HepG2 (cell line): ENCODE data around the gene KCNIP4.

Experiments used
- EP300 ChIP-seq, 3 experiments: sonication (generic) in 1 of 3; formaldehyde crosslinking in 1 of 3; IDR thresholded peaks; 2 replicates each; pipeline versions ENCODE4 v1.5.1 to v1.6.1; 2011 to 2020; ENCODE audit warnings: low read depth in 2 of 3, low read length in 2 of 3, borderline replicate concordance in 1 of 3, improper control_type of control experiment in 1 of 3, mild to moderate bottlenecking in 1 of 3, missing genetic modification reagents in 1 of 3, moderate library complexity in 1 of 3
- FOXM1 ChIP-seq: sonication (generic); formaldehyde crosslinking; IDR thresholded peaks from 2 replicates; pipeline ENCODE4 v1.5.0; 2020; ENCODE audit warnings: missing genetic modification reagents
- HMG20B ChIP-seq: conservative IDR thresholded peaks from 2 replicates; pipeline ENCODE4 v1.6.1; 2016; ENCODE audit warnings: missing genetic modification reagents, missing compliant biosample characterization
- IKZF1 ChIP-seq: fragments of 450-650 bp; IDR thresholded peaks from 2 replicates; pipeline ENCODE4 v1.7.1; 2016
- IRF1 ChIP-seq: sonication (generic); formaldehyde crosslinking; IDR thresholded peaks from 2 replicates; pipeline ENCODE4 v1.4.0; 2020; ENCODE audit warnings: low read depth, mild to moderate bottlenecking, missing genetic modification reagents
- JARID2 ChIP-seq: sonication (generic); formaldehyde crosslinking; IDR thresholded peaks from 2 replicates; pipeline ENCODE4 v1.8.1; 2023; ENCODE audit warnings: missing genetic modification reagents, inconsistent platforms; ENCODE audit not compliant: insufficient replicate concordance
- MAX ChIP-seq: IDR thresholded peaks from 2 replicates; pipeline ENCODE4 v1.6.1; 2012; ENCODE audit warnings: inconsistent platforms
- PRDM15 ChIP-seq: sonication (generic); formaldehyde crosslinking; IDR thresholded peaks from 2 replicates; pipeline ENCODE4 v1.4.0; 2020; ENCODE audit warnings: missing genetic modification reagents
- TAF1 ChIP-seq: sonication (generic); formaldehyde crosslinking; IDR thresholded peaks from 2 replicates; pipeline ENCODE4 v1.4.0; 2020; ENCODE audit warnings: missing genetic modification reagents
- TCF7L2 ChIP-seq: IDR thresholded peaks from 2 replicates; pipeline ENCODE4 v1.6.1; 2011; ENCODE audit warnings: mild to moderate bottlenecking, low read depth, low read length, moderate library complexity
- TFDP1 ChIP-seq: IDR thresholded peaks from 2 replicates; pipeline ENCODE4 v1.6.1; 2016; ENCODE audit warnings: missing compliant biosample characterization, missing genetic modification reagents, borderline replicate concordance
- ZNF629 ChIP-seq: sonication (generic); formaldehyde crosslinking; conservative IDR thresholded peaks from 2 replicates; pipeline ENCODE4 v1.5.0; 2020; ENCODE audit warnings: missing genetic modification reagents
- ZNF709 ChIP-seq: sonication (generic); formaldehyde crosslinking; IDR thresholded peaks from 2 replicates; pipeline ENCODE4 v1.5.0; 2020; ENCODE audit warnings: mild to moderate bottlenecking, missing genetic modification reagents
- ZNF850 ChIP-seq: sonication (generic); formaldehyde crosslinking; conservative IDR thresholded peaks from 2 replicates; pipeline ENCODE4 v1.9.0; 2021; ENCODE audit warnings: mild to moderate bottlenecking, missing genetic modification reagents

- TF ChIP-seq HMG20B, result no peak
- no peak for TF ChIP-seq PRDM15 (CRISPR knock-in tag)
- no peak for TF ChIP-seq FOXM1 (CRISPR knock-in tag)
- no peak for TF ChIP-seq TCF7L2
- TF ChIP-seq ZNF629 (CRISPR knock-in tag), result no peak
- no peak for TF ChIP-seq IRF1 (CRISPR knock-in tag)
- no peak for TF ChIP-seq ZNF850 (CRISPR knock-in tag)
- TF ChIP-seq TAF1, result no peak
- no peak for TF ChIP-seq MAX
- no peak for TF ChIP-seq ZNF709 (CRISPR knock-in tag)
- TF ChIP-seq TFDP1 (CRISPR knock-in tag), result no peak
- TF ChIP-seq IKZF1, result no peak
- TF ChIP-seq JARID2 (CRISPR knock-in tag), result no peak
- TF ChIP-seq EP300 (IDR thresholded peaks at IDR 0.05; ENCODE audit: low read depth in 2 of 2, low read length in 2 of 2), result no peak
- no peak for TF ChIP-seq EP300 (CRISPR knock-in tag; IDR thresholded peaks at IDR 0.05; ENCODE audit: borderline replicate concordance)
These were observed 1134.9 kb downstream of the KCNIP4 start for GRCh38 chr4:20813700-20814099.
